ENCODE results near the gene MEIS3.
A peak's percentile ranks its signal among the peaks of the same experiment; 100 is the strongest.

Gene MEIS3

DNA sequence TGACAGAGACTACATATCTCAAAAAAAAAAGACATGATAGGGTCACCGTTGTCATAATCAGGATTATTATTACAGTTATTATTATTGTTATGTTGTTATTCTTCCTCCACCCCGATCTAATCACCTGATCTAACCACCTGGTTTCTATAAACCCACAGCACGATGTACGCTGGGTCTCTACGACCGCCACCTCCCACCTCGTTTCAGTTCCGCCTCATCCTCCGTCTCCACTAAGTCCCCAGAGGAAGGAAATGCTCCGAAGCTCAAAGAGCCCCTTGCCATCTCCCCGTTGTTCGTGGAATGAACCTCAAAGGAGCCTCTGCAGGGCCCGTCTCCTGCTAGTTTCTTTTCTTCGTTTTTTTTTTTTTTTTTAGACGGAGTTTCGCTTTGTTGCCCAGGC is 15.9 kb upstream of the MEIS3 start:
- no peak for DNase-seq

DNA sequence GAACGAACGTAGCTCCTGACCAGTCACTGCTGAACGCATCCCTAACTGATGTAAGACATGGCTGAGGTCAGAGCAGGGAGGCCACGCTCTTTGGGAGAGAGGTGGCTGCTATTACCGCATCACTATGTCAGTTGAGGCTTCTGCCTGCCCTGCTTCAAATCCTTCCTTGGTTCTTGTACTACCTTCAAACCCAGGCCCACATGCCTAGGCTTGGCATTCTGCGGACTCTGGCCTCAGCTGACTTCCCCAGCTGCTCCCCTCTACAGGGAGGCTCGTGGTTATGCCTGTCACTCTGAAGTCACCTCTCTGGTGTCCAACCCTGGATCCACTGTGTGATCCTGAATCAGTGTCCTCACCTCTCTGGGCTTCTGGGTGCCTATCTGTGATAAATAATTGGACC is 14.8 kb upstream of the MEIS3 start:
- DNase-seq = no peak

DNA sequence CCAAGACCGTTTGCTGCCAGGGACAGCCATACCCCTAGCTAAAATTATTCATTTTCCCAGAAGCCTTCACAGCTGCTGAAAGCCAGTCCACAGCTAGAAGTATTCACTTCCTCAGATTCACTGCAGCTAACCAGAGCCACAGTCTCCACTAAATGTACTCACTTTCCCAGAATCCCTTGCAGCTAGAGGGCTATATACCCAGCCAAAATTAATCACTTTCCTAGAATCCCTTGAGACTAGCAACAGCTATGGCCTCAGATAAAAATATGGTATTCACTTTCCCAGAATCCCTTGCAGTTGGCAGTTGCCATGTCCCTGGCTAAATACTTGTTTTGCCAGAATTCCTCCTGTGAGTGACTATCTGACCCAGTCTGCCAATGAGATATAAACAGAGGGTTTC is 13.8 kb upstream of the MEIS3 start:
- peak; percentile 30 for DNase-seq

DNA sequence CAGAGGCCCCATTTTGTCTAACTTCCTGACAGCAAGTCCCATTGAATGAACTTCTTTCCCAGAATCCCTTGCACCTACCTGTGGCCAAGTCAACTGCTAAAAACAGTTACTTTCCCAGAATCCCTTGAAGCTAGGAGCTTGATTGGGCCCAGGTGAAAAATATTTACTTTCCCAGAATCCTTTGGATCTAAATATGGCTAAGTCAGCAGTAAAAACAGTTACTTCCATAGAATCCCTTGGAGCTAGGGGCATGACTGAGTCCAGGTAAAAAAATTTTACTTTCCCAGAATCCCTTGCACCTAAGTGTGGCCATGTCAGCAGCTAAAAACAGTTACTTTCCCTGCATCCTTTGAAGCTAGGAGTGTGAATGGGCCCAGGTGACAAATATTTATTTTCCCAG is 13.2 kb upstream of the MEIS3 start:
- no peak for DNase-seq

DNA sequence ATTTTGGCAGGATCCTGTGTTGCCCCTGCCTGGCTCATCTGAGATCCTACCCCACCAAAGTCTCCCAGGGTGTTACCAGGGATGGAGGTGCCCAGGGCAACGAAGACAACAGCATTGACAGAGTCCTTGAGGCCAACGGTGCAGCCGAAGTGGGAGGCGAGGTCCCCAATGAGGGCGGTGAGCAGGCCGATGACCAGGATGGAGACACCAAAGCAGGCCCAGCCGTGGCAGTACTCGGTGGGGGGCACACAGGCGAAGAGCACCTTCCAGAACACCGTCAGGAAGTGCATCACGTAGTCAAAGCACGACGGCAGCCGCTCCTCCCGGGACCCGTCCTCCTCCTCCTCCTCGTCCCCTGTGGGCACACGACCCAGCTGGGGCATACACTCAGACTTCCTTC is 12.8 kb upstream of the MEIS3 start:
- DNase-seq = no peak

DNA sequence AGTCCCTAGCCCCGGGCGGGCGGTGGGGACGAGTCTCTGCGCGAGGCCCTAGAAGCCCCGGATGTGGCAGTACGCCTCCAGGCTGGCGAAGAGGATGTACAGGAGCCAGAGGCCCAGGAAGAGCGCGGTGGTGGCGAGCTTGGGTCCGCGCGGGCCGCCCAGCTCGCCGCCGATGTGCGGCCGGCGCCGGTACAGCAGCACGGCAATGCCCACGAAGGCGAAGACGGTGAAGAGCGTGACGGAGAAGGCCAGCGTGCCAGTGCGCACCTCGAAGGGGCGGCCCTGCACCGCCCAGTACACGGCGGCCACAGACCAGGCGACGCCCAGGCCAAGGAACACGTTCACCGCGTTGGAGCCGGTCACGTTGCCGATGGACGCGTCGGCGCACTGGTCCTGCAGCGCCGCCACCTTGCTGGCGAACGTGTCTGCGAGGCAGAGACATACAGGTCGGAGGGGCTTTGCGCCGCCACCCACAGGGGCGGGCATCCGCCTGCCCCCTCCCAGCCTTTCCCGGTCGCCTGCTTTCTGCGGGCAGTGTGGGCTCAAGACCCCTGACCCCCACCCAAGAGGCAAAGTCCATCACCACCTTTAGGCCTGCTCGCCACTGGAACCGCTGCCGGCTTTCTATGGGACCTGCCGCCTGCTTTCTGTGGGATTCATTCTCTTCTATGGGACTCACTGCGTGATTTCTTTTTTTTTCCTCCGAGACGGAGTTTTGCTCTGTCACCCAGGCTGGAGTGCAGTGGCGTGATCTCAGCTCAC is 10.9 kb upstream of the MEIS3 start:
- peak; percentile 56 for DNase-seq

DNA sequence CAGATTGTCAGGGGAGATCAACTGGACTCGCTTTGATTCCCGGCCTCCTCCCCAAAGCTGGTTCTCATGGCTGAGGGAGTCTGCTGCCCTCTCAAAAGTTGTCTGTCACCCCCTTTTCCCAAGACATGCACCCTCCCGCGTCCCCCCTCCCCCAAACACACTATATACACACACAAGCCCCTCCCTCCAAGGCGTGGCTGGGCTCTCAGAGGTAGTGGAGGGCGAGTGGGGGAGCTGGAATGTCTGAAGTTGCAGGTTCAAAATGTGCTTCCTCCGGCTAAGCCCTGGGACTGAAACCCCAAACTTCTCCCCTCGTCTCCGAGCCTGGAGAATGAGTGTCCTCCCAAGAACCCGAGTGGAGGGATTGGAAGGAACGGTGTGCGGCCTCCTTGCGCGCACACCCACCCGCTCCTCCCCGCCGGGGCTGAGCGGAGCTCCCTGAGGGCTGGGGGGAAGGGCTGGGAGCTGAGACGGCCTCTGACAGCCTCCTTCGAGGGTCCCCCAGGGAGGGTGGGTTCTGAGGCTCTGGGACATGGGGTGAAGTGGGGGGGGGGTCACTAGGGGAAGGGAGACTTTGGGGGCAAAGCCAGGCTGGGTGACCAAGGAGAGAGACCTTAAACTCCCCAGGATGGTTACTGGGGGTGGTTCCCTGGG is 9.9 kb upstream of the MEIS3 start:
- no peak for DNase-seq

DNA sequence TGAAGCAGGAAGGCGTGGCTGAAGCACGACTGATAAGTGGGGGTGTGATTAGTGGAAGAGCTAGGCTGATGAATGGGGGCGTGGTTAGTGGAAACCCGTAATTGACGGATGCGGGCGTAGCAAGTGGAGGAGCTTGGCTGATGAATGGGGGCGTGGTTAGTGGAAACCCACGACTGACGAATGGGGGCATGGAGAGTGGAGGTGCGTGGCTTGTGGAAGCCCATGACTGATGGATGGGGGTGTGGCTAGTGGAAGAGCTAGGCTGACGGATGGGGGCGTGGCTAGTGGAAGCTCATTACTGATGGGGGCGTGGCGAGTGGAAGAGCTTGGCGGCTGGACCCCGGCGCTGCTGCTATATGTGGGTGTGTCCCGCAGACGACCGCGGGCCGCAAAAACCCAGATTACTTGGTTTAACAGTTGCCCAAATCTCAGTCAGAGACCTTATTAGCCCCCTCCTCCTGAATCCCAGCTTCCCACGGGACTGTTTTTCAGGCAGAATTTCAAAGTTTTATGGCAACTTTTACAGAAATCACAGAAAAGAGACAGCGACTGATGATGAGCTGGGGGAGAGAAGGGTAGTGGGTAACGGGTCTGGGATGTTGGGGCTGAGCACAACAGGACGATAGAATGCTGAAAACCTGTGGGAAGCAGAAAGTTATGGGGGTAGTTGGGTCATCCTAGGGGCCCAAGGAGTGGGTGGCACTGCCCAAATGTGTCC is 9.0 kb upstream of the MEIS3 start:
- peak; percentile 92 for DNase-seq

DNA sequence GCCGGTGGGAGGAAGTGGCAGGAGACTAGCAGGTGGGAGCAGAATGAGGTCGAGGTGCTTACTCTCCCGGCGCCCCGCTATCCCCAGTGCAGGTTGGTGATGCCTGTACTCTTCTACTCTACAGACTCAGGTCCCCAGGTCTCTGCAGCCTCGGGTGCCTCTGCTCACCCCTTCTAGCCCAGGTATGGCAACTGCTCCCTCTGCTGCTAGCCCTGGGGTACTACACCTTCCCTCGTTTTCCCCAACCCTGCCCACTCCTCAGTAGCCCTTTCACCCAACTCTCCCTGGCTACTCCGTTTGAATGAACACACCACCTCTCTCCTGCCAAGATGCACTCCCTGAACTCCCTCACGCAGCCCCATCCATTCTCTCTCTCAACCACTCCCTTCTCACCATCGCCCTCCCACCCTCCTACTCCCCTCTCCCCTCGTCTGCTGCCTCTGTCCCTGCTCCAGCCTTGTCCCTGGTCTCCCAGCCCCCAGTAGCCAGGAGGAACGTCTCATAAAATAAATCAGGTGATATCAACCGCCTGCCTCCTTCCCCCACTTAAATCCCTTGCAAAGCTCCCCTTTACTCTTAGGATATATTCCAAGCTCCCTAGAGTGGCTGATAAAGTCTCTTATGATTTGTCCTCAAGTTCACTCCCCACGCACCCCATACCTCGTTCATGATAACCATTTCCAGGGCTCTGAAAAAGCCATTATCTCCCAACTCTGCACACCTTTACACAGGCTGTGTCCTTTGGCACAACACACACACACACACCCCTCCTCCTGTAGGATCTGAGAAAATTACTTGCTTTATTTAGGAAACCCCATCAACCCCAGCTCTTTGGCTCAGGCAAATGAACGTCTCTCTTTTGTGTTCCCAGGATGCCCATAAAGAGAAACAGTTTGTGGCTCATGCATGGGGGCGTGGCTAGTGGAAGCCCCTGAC is 8.2 kb upstream of the MEIS3 start:
- peak; percentile 18 for DNase-seq

DNA sequence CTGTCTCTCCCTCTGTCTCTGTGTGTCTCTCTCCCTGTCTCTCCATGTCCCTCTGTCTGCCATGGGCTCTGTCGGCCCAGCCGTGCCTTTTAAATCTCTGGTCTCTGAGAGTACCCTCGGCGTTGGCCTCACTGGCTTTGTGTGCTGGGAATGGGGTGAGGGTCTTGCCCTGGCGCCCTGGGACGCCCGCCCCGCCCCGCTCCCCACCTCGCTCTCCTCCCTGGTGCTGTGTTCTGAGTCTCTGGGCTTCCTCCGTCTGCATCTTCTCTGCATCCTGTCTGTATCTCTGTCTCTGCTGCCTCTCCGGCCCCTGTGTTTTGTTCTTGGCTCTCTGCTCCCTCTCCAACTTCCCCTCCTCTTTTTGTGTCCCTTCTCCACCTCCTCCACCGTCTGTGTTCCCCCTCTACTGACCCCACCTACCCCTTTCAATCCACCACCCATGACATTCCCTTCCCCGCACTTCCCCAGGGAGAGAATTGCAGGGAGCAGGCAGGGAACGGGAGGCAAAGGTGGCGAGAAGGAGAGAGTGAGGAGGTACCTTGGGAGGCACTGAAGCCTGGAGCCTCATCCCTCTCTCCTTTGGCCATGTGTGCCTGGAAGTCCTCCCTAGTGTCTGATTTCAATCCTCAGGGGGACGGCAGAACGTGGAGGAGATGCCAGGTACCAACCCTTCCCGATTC is 4.0 kb upstream of the MEIS3 start:
- no peak for DNase-seq

DNA sequence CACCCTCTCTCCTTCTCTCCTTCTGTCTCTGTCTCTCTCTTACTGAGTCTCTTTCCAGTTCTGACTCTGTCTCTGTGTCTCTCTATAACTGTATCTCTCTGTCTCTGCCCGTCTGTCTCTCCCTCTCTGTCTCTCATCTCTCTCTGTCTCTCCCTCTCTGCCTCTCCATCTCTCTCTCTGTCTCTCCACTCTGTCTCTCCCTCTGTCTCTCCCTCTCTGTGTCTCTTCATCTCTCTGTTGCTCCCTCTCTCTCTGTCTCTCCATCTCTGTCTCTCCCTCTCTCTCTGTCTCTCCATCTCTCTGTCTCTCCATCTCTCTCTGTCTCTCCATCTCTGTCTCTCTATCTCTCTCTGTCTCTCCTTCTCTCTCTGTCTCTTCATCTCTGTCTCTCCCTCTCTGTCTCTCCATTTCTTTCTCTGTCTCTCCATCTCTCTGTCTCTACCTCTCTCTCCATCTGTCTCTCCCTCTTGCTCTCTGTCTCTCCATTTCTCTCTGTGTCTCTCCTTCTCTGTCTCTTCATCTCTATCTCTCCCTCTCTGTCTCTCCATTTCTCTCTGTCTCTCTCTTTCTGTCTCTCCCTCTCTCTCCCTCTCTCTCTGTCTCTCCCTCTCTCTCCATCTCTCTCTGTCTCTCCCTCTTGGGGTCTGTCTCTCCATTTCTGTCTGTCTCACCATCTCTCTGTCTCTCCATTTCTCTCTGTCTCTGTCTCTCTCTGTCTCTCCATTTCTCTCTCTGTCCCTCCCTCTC is 3.3 kb upstream of the MEIS3 start:
- no peak for DNase-seq

DNA sequence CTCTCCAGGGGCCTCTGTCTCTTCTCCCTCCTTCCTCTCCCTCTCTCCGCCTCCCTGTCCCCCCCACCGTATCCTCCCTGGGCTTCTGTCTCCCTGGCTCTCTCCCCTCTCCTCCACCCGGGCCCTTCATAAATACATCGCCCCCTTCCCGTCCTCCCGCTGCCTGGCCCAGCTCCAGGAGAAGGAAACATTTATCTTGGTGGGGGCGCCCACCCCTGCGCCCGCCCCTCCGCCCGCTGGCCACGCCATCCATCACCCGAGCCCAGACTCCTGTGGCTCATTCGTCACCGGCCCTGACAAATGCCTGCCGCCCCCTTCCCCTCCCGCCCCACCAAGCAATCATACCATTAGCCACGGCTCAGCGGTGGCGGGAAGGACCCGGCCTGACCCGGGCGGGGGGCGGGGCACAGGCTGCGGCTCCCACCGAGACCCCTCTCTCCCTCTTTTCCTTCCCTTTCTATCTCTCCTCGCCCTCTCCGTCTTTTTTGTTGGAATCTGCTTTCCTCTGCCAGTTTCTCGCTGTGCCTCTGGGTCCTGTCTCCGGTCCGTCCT is 2.6 kb upstream of the MEIS3 start:
- DNase-seq = no peak

DNA sequence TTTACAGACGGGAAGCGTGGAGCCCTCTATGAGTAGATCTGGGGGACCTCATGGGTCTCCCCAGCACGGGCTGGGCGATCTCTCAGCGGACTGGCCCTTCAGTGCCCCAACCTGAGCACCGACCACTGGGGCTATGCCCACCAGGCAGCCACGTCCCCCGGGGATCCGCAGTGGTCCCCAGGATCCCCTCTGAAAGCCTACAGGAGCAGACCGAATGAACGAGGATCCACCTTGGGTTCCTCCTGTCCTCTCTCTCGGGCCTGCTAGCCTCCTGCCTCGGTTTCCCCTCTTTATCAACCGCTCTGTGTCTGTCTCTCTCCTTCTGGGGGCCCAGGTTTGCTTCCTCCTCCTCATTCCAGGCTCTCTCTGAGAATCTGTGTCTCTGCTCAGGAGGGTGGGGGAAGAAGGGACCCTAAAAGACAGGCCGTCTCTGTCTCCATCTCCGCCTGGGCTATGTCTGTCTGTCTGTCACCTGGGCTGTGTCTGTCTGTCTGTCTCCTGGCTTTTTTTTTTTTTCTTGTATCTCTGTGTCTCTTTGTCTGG is 2.0 kb upstream of the MEIS3 start:
- DNase-seq = no peak

DNA sequence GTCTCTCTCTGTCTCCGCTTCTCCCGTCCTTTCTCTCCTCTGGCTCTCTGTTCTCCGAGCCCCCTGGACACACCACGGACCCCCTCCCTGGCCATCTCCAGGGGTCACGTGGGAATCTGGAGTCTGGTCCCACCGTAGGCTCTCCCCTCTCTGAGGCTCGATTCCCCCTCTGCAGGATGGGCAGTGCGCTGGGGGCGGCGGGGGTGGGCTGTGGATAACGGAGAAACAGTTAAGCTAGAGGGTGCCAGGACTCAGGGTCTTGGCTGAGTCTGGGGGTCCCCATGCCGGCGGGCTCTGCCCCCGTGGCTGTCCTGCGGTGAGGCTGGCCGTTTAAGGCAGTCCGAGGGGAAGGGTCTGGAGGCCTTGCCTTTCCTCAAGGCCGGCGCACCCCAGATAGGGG is 462 bp upstream of the MEIS3 start:
- DNase-seq = no peak

DNA sequence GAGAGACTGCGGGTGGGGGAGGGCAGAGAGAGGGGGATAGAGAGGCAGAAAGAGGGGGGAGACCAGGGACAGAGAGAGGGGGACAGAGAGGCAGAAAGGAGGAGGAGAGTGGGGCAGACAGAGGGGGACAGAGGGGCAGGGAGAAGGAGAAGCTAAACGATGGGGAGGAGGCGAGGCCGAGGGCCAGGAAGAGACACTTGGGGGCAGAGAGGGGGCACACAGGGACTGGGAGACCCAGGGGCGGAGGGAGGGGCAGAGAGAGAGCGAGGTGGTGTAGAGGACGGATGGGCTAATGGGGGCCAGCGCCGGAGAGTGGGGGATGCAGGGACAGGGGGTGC is 666 bp downstream of the MEIS3 start:
- no peak for DNase-seq

DNA sequence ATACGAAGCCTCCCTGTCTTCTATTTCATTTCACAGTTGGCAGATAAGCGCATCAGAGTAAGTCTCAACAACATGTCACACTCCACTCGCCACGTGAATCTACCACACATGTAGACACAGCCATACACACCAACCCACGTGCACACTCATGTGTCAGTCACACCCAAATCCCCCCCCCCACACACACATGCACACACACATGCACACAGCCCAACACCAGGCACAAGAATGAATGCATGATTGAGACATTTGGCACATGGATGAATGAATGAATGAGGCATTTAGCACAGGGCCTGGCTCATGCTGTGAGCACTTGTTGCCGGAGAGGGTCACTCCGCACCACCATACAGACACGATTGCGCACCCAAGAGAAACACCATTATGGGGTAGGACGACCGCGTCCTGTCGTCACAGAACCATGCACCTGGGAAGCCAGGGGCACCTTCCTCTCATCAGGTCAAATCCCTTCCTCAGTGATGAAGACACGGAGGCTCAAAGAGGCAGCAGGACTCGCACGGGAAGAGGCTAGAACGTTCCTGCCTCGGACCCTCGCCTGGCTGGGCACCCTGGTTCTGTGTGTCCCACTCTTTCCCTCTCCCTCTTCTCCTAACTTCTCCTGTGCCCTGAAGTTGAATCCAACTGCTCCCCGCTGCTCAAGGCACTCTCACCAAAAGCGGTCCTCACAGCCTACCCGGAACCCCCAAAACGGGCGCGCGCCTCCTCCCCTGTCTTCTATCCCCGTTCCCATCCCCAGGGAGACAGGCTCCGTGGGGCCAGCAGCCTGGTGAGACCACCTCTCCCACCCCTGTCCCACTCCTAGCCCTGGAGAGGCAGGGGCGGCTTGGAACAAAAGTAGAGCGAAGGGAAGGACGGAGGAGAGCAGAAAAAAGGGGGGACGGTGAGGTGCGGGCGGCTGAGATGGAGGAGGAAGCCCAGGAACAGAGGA is 1.3 kb downstream of the MEIS3 start:
- DNase-seq = no peak

DNA sequence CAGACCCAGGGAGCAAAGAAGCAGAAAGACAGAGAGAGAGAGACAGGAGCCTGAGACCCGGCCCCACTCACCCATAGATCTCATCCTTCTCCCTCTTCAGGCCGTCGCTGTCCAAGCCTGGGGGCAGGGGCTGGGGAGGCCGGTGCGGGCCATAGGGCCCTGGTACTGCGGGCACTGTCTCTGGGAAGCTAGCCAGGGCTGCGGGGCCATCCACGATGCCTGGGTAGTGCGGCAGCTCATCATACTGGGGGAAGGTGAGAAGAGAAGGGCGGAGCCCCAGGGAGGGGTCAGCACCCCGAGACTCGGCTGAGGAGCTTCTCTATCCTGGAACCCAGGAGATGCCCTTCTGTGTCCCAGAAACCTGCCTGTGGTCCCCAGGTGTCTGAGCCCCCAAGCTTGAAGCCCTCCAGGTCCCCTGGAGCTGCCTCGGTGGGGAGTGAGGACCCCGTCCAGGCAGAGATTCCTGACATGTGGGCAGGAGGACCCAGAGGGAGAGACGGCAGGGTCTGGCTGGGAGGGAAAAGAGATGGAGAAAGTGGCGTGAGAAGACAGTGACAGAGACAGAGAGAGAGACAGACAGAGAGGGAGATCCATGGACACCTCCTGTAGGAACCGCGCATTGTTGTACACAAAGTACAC is 2.1 kb downstream of the MEIS3 start:
- DNase-seq = no peak

DNA sequence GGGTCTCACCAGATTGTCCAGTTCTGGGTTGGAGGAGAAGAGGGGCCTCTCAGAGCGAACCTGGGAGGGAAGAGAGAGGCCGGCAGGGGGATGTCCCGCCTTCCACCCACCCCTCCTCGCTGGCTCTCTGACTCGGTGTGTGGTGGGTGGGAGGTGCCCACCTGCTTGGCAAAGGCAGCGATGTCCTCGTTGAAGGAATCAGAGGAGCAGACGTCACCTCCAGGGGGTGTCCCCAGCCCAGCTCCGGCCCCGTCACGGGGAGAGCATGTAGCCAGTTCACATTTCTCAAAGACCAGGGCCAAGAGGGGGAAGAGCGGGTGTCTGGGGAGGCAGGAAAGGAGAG is 2.7 kb downstream of the MEIS3 start:
- no peak for DNase-seq

DNA sequence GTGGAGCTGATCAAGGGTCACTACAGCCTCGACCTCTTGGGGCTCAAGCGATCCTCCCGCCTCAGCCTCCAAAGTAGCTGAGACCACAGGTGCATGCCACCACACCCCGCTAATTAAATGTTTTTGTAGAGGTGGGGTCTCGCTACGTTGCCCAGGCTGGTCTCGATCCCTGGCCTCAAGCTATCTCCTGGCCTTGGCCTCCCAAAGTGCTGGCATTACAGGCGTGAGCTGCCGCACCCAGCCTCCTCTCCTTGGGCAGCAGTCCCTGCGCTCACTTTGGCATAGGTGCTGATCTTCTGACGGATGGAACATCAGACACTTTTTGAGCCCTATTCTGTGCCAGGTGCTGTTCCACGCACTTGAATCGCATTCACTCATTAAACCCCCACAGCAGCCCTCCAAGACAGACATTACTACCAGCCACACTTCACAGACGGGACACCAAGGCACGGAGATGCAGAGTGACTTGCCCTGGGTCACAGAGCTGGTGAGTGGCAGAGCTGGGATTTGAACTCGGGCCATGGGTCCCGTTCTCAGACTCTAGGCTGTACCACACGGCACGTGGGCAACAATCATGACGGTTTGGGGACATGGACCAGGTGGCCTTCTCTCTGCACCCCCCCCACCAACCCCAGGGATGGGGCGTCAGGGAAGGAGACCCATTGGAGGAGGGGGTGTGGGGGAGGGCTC is 3.2 kb downstream of the MEIS3 start:
- no peak for DNase-seq
